HG03159 (cell line): ENCODE results near the gene AURKAIP1.
"Not testable (repeated sequence)": the region's sequence is repeated elsewhere in the genome, so short reads cannot be mapped to it uniquely, and the experiment has no call there.

Experiments used
- ATAC-seq: cut with Tn5 transposase; IDR thresholded peaks from one replicate; pipeline ENCODE4 v1.9.1; 2021; ENCODE audit warnings: mild to moderate bottlenecking, moderate library complexity; ENCODE audit not compliant: unreplicated experiment

The AURKAIP1 gene

GRCh38 chr1:1374929-1375662 lies at the start of gene AURKAIP1:
Gene AURKAIP1, minus strand, starts transcription at chr1:1375207. Its CDS starts 451 bp downstream, at chr1:1374756.
- ATAC-seq = peak; percentile 89

GRCh38 chr1:1424707-1425106 lies 49.7 kb upstream of the AURKAIP1 start:
- ATAC-seq = no peak

DNA sequence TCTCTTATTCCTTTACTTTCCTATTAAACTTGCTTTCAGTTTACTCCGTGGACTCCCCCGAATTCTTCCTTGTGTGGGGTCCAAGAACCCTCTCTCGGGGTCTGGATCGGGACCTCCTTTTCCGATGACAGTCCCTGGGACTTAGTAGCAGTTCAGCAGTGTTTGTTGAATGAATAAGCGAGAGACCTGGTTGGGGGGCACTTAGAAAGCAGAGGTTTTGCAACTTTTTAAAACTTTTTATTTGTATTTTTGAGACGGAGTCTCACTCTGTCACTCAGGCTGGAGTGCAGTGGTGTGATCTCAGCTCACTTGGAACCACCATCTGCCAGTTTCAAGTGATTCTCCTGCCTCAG lies 48.2 kb upstream of the AURKAIP1 start:
- ATAC-seq = no peak

GRCh38 chr1:1422465-1423244 lies 47.6 kb upstream of the AURKAIP1 start:
- ATAC-seq = no peak

GRCh38 chr1:1421907-1422464 lies 47.0 kb upstream of the AURKAIP1 start:
- ATAC-seq = no peak

DNA sequence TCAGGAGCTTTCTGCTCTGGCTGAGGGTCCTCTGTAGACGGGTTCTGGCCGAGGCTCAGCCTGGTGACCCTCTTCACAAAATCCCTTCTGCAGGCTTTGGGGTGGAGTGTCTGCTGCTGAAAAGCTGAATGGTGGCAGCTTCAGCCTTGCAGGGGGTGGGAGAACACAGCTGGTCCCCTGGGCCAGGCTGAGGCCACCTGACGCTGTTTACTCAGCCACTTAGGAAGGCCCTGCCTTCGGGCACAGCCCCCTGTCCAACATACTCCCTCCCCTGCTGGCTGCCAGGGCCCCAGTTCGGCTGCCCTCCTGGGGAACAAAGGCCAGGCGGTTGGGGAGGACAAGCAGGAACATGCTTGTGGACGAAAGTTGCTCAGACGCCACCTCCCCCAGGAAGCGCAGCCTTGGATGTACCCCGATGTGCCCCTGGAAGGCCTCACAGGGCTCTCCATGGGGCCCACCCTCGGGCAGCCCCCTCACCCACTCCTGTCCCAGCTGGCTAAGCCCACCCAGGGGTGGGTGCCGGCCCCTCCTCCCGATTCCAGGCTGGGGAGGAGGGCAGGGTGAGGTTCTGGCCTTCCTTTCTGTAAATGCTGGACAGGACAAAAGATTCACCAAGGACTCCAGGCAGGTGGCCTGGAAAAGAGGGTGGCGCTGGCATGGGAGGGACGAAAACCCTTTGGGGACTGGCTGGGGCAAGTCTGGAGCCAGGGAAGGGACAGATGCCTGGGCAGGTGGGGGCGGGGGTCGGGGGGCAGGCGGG lies 46.3 kb upstream of the AURKAIP1 start, which contains the start of gene ANKRD65:
TSS of gene ANKRD65 (minus strand) at position 130 of the 760 bp plus-strand sequence. CDS start 271 bp downstream, outside the sequence.
- no peak for ATAC-seq

- no peak for ATAC-seq
These were observed 45.7 kb upstream of the AURKAIP1 start for GRCh38 chr1:1420654-1421141.

- ATAC-seq = no peak
These were observed 45.0 kb upstream of the AURKAIP1 start for GRCh38 chr1:1419813-1420653.

DNA sequence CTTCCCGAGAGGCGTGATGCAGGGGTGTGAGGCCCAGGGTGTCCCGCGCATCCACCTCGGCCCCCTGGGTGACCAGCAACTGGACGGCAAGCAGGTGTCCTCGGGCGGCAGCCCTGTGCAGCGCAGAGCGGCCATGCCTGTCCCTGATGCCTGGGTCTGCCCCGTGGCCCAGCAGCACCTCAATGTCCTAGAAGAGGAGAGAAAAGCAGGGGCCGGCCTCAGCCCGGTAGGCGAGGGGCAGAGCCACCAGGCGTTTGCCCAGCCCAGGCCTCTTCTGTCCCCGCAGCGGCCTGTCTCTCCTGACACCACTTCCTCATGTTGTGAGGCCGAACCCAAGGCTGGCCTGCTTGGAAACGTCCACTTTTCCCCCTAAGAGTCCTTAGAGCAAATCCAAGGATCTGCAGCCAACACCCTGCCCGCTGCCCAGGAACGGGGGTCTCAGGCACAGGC lies 44.4 kb upstream of the AURKAIP1 start:
- no peak for ATAC-seq

DNA sequence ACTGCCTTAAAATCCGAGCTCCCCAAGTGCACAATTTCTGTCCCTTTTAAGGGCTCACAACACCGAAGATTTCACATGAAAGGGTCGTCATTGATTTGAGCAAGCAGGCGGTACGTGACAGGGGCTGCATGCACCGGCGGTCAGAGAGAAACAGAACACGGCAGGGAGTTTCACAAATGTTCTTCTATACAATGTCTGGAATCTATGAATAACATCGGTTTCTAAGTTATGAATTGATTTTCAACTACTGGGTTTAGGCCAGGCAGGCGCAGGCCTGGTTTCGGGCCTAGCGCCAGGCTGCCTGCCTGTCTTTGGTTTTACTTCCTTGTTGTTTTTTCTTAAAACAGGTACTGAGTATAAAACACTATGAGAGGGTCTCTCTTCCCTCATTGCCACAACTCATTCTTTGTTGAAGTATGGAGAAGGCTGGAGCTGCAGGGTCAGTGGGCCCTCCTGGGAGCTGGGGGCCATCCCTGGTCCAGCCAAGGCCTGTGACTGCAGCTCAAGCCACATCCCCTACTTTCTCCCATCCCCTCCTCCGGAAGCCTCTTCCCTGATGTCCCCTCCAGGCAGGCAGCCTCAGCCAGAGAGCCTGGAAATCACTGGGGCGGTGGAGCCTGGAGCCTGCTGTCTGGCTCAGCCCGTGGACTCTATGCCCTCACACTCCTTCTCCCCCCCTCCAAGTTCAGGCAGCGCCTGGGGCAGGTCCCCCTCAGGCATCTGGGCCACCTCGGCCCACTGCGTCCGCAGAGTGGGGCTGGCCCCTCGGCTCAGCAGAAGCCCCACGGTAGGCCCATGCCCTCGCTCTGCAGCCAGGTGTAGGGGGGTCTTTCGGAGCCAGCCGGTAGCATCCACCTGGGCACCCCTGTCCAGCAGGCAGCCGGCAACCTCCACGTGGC lies 43.7 kb upstream of the AURKAIP1 start:
- no peak for ATAC-seq

- ATAC-seq = not testable (repeated sequence)
These were observed 42.9 kb upstream of the AURKAIP1 start for GRCh38 chr1:1417825-1418463.

- ATAC-seq = not testable (repeated sequence)
These were observed 42.4 kb upstream of the AURKAIP1 start for GRCh38 chr1:1417396-1417795.

GRCh38 chr1:1415751-1416150 lies 40.7 kb upstream of the AURKAIP1 start:
- ATAC-seq = no peak

DNA sequence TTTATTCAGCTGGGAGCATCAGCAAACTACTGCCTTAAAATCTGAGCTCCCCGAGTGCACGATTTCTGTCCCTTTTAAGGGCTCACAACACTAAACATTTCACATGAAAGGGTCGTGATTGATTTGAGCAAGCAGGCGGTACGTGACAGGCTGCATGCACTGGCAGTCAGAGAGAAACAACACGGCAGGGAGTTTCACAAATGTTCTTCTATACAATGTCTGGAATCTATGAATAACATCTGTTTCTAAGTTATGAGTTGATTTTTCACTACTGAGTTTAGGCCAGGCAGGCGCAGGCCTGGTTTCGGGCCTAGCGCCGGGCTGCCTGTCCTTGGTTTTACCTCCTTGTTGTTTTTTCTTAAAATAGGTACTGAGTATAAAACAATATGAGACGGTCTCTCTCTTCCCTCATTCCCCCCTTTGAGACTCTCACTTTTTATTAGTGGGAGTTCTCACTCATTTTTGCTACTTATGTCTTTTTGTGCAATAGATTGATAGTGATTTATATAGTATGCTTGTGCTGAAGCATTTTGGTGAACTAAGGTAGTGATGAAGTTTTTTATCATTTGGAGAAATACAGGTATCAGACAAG lies 37.4 kb upstream of the AURKAIP1 start:
- not testable (repeated sequence) for ATAC-seq

DNA sequence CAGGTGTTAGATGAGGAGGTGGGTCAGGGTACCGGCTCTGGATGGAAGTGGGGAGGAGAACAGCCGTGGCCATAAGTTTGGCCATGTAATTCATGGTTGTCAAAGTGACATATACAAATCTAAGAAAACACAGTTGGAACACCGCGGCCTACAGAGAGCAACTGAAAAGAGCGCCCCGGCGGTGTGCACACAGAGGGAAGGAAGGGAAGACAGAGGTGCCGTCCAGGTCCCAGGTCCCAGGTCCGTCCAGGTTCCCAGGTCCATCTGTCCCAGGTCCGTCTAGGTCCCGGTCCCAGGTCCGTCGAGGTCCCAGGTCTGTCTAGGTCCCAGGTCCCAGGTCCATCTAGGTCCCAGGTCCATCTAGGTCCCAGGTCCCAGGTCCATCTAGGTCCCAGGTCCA lies 36.6 kb upstream of the AURKAIP1 start:
- ATAC-seq = no peak

DNA sequence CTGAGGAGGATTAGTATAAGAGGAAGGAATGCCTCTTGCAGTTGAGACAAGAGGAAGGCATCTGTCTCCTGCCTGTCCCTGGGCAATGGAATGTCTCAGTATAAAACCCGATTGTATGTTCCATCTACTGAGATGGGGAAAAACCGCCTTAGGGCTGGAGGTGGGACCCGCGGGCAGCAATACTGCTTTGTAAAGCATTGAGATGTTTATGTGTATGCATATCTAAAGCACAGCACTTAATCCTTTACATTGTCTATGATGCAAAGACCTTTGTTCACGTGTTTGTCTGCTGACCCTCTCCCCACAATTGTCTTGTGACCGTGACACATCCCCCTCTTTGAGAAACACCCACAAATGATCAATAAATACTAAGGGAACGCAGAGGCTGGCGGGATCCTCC lies 35.2 kb upstream of the AURKAIP1 start:
- ATAC-seq = not testable (repeated sequence)

- peak; percentile 26 for ATAC-seq
These were observed 32.8 kb upstream of the AURKAIP1 start for GRCh38 chr1:1407636-1408318.
